ENCODE results near the gene SPIRE2. TPM values are rescaled to one million over a fixed set of nuclear protein-coding genes. Genes with fewer than 3 reads are reported as not detected.
"Not testable (repeated sequence)": the region's sequence is repeated elsewhere in the genome, so short reads cannot be mapped to it uniquely, and the experiment has no call there.

Gene SPIRE2
- total RNA-seq, 1 donor from 2014 or later: 0.79 TPM

- FAIRE-seq (no peak), DNase-seq (ENCODE audit: low read depth) (no peak)
- H3K4me3 ChIP-seq (ENCODE audit: low read depth, low read length): no peak overlapping the region
- peaks cover 3% of the 10 kb centered on the region for H3K36me3 ChIP-seq (ENCODE audit: control insufficient read depth, insufficient read depth, low read length)
- no peaks in the 10 kb centered on the region for H3K27me3 ChIP-seq (ENCODE audit: control insufficient read depth, insufficient read depth, low read length)
- TF ChIP-seq CTCF (IDR thresholded peaks at IDR 0.05; ENCODE audit: insufficient read depth, low read length, severe bottlenecking): no peak
Measured at GRCh38 chr16:89870440-89870839, 42.2 kb downstream of the SPIRE2 start.

GRCh38 chr16:89871895-89872294 lies 43.6 kb downstream of the SPIRE2 start:
- DNase-seq (ENCODE audit: low read depth) (no peak), FAIRE-seq (no peak)
- Histone ChIP-seq H3K36me3 (ENCODE audit: control insufficient read depth, insufficient read depth, low read length) (peaks cover 3% of the 10 kb centered on the region), H3K27me3 (ENCODE audit: control insufficient read depth, insufficient read depth, low read length) (no peaks in the 10 kb centered on the region), H3K4me3 (ENCODE audit: low read depth, low read length) (no peak overlapping the region)
- TF ChIP-seq CTCF (IDR thresholded peaks at IDR 0.05; ENCODE audit: insufficient read depth, low read length, severe bottlenecking): no peak

GRCh38 chr16:89873109-89873971 lies 45.1 kb downstream of the SPIRE2 start, which contains the start of gene TCF25:
TCF25 (plus strand) TSS chr16:89873592; CDS start chr16:89873668, 76 bp downstream.
- TF ChIP-seq CTCF (IDR thresholded peaks at IDR 0.05; ENCODE audit: insufficient read depth, low read length, severe bottlenecking): no peak
- FAIRE-seq: no peak
- Histone ChIP-seq H3K4me3 (ENCODE audit: low read depth, low read length) (peak within 1 kb of the TSS; percentile 97), H3K36me3 (ENCODE audit: control insufficient read depth, insufficient read depth, low read length) (peaks cover 7% of the 10 kb centered on the region), H3K27me3 (ENCODE audit: control insufficient read depth, insufficient read depth, low read length) (no peaks in the 10 kb centered on the region)
- DNase-seq (ENCODE audit: low read depth): peak; percentile 57

- DNase-seq (ENCODE audit: low read depth) (peak; percentile 75), FAIRE-seq (no peak)
- Histone ChIP-seq H3K27me3 (ENCODE audit: control insufficient read depth, insufficient read depth, low read length) (no peaks in the 10 kb centered on the region), H3K4me3 (ENCODE audit: low read depth, low read length) (peak overlapping the region; percentile 97), H3K36me3 (ENCODE audit: control insufficient read depth, insufficient read depth, low read length) (peaks cover 11% of the 10 kb centered on the region)
- TF ChIP-seq CTCF (IDR thresholded peaks at IDR 0.05; ENCODE audit: insufficient read depth, low read length, severe bottlenecking): no peak
Measured at GRCh38 chr16:89873972-89874689, 45.9 kb downstream of the SPIRE2 start.

GRCh38 chr16:89879123-89879522 lies 50.8 kb downstream of the SPIRE2 start:
- H3K4me3 ChIP-seq (ENCODE audit: low read depth, low read length); H3K27me3 ChIP-seq (ENCODE audit: control insufficient read depth, insufficient read depth, low read length); FAIRE-seq; DNase-seq (ENCODE audit: low read depth): not testable (repeated sequence)
- peaks cover 25% of the 10 kb centered on the region for H3K36me3 ChIP-seq (ENCODE audit: control insufficient read depth, insufficient read depth, low read length)
